GM20000 (cell line): ENCODE data around the gene CHST8.

Experiments used
- DNase-seq: peaks from one replicate; pipeline ENCODE4 v3.0.0; 2012; ENCODE audit warnings: low spot score
- TF ChIP-seq, protein P1 (sequence below): IDR thresholded peaks from 2 replicates; pipeline ENCODE4 v1.5.1; 2012; ENCODE audit warnings: mild to moderate bottlenecking, control low read depth; ENCODE audit errors: extremely low read depth, missing control alignments

The CHST8 gene

GRCh38 chr19:33788676-33789075, 166.9 kb downstream of the CHST8 start:
- no peak for DNase-seq
- TF ChIP-seq, protein P1, sequence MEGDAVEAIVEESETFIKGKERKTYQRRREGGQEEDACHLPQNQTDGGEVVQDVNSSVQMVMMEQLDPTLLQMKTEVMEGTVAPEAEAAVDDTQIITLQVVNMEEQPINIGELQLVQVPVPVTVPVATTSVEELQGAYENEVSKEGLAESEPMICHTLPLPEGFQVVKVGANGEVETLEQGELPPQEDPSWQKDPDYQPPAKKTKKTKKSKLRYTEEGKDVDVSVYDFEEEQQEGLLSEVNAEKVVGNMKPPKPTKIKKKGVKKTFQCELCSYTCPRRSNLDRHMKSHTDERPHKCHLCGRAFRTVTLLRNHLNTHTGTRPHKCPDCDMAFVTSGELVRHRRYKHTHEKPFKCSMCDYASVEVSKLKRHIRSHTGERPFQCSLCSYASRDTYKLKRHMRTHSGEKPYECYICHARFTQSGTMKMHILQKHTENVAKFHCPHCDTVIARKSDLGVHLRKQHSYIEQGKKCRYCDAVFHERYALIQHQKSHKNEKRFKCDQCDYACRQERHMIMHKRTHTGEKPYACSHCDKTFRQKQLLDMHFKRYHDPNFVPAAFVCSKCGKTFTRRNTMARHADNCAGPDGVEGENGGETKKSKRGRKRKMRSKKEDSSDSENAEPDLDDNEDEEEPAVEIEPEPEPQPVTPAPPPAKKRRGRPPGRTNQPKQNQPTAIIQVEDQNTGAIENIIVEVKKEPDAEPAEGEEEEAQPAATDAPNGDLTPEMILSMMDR: no peak

DNA sequence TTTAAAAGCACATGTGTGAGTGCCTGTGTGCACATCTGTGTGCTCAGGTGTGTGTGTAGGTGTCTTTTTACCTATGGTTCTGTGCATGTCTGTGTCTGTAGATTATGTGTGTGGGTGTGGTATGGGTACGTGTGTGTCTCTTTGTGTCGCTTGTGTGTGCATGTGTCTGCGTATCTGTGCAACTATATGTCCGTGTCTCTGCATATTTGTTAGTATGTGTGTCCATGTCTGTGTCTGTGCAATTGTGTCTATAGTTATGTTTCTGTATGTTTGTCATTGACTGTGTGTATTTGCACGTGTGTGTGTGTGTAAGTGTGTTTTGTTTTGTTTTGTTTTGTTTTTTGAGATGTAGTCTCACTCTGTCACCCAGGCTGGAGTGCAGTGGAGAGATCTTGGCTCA, 167.6 kb downstream of the CHST8 start:
- DNase-seq: no peak
- TF ChIP-seq, protein P1: no peak

GRCh38 chr19:33794683-33795369, 173.1 kb downstream of the CHST8 start:
- DNase-seq: no peak
- TF ChIP-seq, protein P1: no peak

DNA sequence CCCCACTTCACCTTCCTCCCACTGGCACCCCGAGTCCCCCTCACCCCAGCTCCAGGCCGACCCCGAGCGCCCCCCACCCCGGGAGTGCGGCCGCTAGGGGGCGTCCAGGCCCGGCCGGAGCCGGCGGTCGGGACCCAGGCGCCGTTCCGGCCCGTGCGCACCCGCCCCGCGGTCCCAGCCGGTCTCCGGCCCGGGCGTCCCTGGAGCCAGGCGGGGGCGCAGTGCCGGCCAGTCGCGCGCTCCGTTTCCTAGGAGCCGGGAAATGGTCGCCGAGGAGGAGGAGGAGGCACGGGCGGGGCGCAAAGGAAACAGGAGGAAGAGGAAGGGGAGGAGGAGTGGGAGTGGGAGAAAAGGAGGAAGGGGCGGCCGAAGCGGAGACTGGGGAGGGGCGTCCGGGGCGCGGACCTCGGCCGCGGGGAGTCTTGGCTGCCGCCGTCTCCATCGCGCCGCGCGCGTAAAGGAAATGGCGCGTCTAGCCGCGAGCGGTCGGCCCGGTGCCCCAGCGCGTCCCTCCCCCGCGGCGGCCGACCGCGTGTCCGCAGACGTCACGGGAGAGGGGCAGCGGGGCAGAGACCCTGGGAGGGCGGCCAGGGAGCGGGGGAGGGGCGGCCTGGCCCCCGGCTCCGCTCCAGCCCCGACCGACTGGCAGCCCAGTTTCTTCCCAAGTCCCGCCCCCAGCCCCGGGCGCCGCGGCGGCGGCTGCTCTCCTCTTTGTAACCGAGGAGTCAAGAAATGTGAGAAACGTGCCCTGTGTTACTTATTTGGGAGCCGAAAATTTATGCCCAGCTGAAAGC, 173.8 kb downstream of the CHST8 start:
- peak; percentile 85 for DNase-seq
- TF ChIP-seq, protein P1: peak; percentile 34

DNA sequence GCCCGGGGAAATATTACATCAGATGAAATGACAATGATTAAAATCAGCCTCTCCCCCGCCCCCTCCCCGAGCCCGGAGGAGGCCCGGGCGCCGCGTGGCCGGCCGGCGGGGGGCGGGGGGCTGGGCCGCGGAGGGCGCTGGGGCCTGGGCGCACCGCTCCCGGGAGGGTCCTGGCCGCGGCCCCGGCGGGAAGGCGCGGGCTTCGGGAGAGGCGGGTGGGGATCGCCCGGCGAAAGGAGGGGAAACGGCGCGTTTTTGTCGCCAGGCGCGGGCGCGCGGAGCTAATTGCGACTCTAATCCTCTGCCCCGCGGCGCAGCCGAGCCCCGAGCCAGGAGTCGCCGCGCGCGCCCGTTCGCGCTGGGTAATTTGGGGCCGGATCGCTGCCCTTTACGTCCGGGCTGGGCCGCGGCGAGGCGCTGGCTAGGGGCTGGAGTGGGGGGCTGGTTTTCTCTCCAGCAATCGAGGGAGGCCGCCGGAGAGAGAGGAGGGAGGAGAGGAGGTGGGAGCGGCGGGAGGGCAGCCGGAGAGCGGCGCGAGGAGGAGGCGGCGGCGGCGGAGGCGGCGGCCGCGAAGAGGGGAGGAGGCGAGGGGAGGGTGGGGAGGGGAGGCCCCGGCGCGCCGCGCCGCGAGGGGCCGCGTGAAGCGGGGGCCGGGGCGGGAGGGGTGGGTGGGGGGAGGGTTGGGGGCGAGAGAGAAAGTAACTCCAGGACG, 174.6 kb downstream of the CHST8 start, which contains the start of gene KCTD15:
Gene KCTD15 (plus strand): TSS at position 707 of the 712 bp plus-strand sequence. CDS start 3,585 bp downstream, outside the sequence.
- TF ChIP-seq, protein P1: no peak
- no peak for DNase-seq

- TF ChIP-seq, protein P1: no peak
- no peak for DNase-seq
These were observed 176.3 kb downstream of the CHST8 start for GRCh38 chr19:33797802-33798671.
